Ovary (tissue), 9 donors: ENCODE results near the gene STX18. TPM values are rescaled to one million over a fixed set of nuclear protein-coding genes. Genes with fewer than 3 reads are reported as not detected.
A peak's percentile ranks its signal among the peaks of the same experiment; 100 is the strongest.
"Not testable (repeated sequence)": the region's sequence is repeated elsewhere in the genome, so short reads cannot be mapped to it uniquely, and the experiment has no call there.

Source experiments
- DNase-seq, 5 donors: peaks; one replicate each; pipeline ENCODE4 v3.0.0-alpha.2; 2019 to 2020
- H3K27ac ChIP-seq, 2 donors: fragments of 200-600 bp; one replicate each; pipeline versions ENCODE4 v1.5.1 to v1.8.0; 2019 to 2022
- H3K27me3 ChIP-seq: fragments of 200-600 bp; one replicate; pipeline ENCODE4 v1.8.0; 2022
- H3K36me3 ChIP-seq: fragments of 200-600 bp; sonication (generic); one replicate; pipeline ENCODE4 v1.5.1; 2019
- H3K4me1 ChIP-seq: one replicate; pipeline ENCODE4 v1.8.1; 2013; ENCODE audit warnings: mild to moderate bottlenecking, moderate library complexity; ENCODE audit not compliant: insufficient read depth
- H3K4me3 ChIP-seq: fragments of 200-600 bp; sonication (generic); one replicate; pipeline ENCODE4 v1.5.1; 2017
- H3K9me3 ChIP-seq, 2 donors: fragments of 200-600 bp in 1 of 2; sonication (generic) in 1 of 2; one replicate each; pipeline versions ENCODE4 v1.5.1 to v1.8.1; 2013 to 2019; ENCODE audit warnings: mild to moderate bottlenecking in 1 of 2, moderate library complexity in 1 of 2
- EP300 ChIP-seq: sonication (generic); formaldehyde crosslinking; IDR thresholded peaks from one replicate; pipeline ENCODE4 v1.6.1; 2017; ENCODE audit warnings: antibody characterized with exemption
- POLR2A ChIP-seq: fragments of 450-650 bp; IDR thresholded peaks from one replicate; pipeline ENCODE4 v1.6.1; 2017; ENCODE audit warnings: antibody characterized with exemption, mild to moderate bottlenecking, moderate library complexity
- WGBS, 3 donors: extraction: QIAGEN DNeasy Blood & Tissue Kit in 1 of 3; methylation state at CpG; one replicate each; pipeline versions ENCODE4 v1.1.5 to v1.1.7; 2013 to 2017; 5-methylcytosine and 5-hydroxymethylcytosine counted together
- intact Hi-C, 4 donors: fragments of 100-400 bp; cut with DNase I; formaldehyde crosslinking; loops; one replicate each; pipeline versions ENCODE4 v1.11.0 to v1.15.1; 2022 to 2023
- polyA plus RNA-seq, 2 donors: library from polyadenylated mRNA; stranded (reverse); fragments of 200-250 nt in 1 of 2; fragments of 350-450 nt in 1 of 2; fragmentation: Illumina TruSeq in 1 of 2; extraction: RNeasy Lipid Tissue Mini Kit (QIAGEN cat#74804) in 1 of 2; gene quantifications; one replicate each; pipeline ENCODE4 v1.2.3, GENCODE V29; 2013 to 2014
- total RNA-seq, 7 donors: library from RNA; depleted of rRNA in 2 of 7; stranded (reverse); fragments of >200 nt in 2 of 7; fragmentation: NEBNext Ultra II Directional in 3 of 7; extraction: Animal tissue kit (Norgen Biotek cat#: 25700) in 3 of 7; gene quantifications; one replicate each; pipeline versions ENCODE4 v1.1.0 to v1.2.4, GENCODE V29; 2016 to 2023
- TF ChIP-seq, protein P1 (sequence below), 3 donors: fragments of 450-650 bp in 2 of 3; fragments of 200-600 bp in 1 of 3; IDR thresholded peaks; one replicate each; pipeline versions ENCODE4 v1.5.1 to v1.8.0; 2016 to 2022; ENCODE audit warnings: antibody characterized with exemption in 3 of 3, mild to moderate bottlenecking in 1 of 3
- donor health status: DM: no; HTN: no; CAD: no; lungs with moderate emphysema.
- donor health status: DM: no; HTN: no; CAD: no.
- donor health status: Bipolar disorder and iron deficiency.
- donor health status: DM: yes; HTN: yes; CAD: no.
- donor health status: DM: no; HTN: no; CAD: no.
- donor health status: DM: yes; HTN: yes; CAD: no.

The STX18 gene
- total and polyA plus RNA-seq, 9 donors: 18.1 to 61.4 (median 31.9) TPM

- Histone ChIP-seq H3K4me1 (peaks cover 8% of the 10 kb centered on the region), H3K36me3 (no peaks in the 10 kb centered on the region), H3K27me3 (no peaks in the 10 kb centered on the region), H3K9me3 (no peaks in the 10 kb centered on the region), H3K4me3 (no peak overlapping the region), H3K27ac (no peak overlapping the region)
- intact Hi-C loops: no loop called here
- 95 to 98% (median 97%) methylated on average over 2 of the region's 2 CpGs for WGBS, 3 donors
- no peak for DNase-seq
- TF ChIP-seq, protein P1, sequence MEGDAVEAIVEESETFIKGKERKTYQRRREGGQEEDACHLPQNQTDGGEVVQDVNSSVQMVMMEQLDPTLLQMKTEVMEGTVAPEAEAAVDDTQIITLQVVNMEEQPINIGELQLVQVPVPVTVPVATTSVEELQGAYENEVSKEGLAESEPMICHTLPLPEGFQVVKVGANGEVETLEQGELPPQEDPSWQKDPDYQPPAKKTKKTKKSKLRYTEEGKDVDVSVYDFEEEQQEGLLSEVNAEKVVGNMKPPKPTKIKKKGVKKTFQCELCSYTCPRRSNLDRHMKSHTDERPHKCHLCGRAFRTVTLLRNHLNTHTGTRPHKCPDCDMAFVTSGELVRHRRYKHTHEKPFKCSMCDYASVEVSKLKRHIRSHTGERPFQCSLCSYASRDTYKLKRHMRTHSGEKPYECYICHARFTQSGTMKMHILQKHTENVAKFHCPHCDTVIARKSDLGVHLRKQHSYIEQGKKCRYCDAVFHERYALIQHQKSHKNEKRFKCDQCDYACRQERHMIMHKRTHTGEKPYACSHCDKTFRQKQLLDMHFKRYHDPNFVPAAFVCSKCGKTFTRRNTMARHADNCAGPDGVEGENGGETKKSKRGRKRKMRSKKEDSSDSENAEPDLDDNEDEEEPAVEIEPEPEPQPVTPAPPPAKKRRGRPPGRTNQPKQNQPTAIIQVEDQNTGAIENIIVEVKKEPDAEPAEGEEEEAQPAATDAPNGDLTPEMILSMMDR (IDR thresholded peaks at IDR 0.05): no peak
- TF ChIP-seq POLR2A (no peak), EP300 (no peak)
Observed at GRCh38 chr4:4509521-4509920, 32.3 kb downstream of the STX18 start.

DNA sequence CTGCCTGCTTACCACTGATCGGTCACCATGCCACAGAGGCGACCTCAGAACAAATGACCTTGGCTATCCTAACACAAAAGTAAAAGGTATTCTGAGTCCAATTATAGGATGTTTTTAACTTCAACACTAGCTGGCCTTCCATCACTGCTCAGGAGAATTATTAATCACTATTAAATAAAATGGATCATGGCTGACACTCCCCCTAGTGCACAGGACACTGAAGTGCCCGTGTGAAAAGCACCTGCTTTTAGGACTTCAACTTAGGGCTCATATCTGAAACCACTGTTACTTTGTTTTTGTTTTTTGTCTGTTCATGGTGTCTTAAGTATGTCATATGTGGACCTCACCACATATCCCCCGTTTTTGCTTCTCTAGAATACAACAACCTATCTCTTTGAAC, 33.9 kb downstream of the STX18 start:
- no peaks in the 10 kb centered on the region for H3K36me3 ChIP-seq
- intact Hi-C loops: no loop called here
- H3K4me3 ChIP-seq: no peak overlapping the region
- 26 to 53% (median 31%) methylated on average over 4 of the region's 4 CpGs for WGBS, 3 donors
- H3K4me1 ChIP-seq: peaks cover 8% of the 10 kb centered on the region
- no peaks in the 10 kb centered on the region for H3K27me3 ChIP-seq
- DNase-seq: no peak
- no peaks in the 10 kb centered on the region for H3K9me3 ChIP-seq
- H3K27ac ChIP-seq: no peak overlapping the region
- TF ChIP-seq, protein P1 (IDR thresholded peaks at IDR 0.05): peak in 2 of 3 donors; percentile 37 to 53
- TF ChIP-seq POLR2A: no peak

GRCh38 chr4:4507403-4507802, 34.4 kb downstream of the STX18 start:
- no peaks in the 10 kb centered on the region for H3K27me3 ChIP-seq
- peaks cover 10% of the 10 kb centered on the region for H3K4me1 ChIP-seq
- no peaks in the 10 kb centered on the region for H3K36me3 ChIP-seq
- WGBS, 3 donors: 23 to 66% (median 25%) methylated on average over 14 of the region's 14 CpGs
- H3K4me3 ChIP-seq: no peak overlapping the region
- intact Hi-C loops: no loop called here
- peak overlapping the region in 1 of 2 donors; percentile 31 for H3K27ac ChIP-seq
- TF ChIP-seq EP300 (no peak), POLR2A (no peak)
- TF ChIP-seq, protein P1 (IDR thresholded peaks at IDR 0.05): no peak
- peak in 3 of 5 donors; percentile 24 to 30 (median 25) for DNase-seq
- H3K9me3 ChIP-seq: no peaks in the 10 kb centered on the region

- Histone ChIP-seq H3K27ac (peak overlapping the region in 1 of 2 donors; percentile 31), H3K36me3 (no peaks in the 10 kb centered on the region), H3K4me3 (no peak overlapping the region), H3K4me1 (peaks cover 8% of the 10 kb centered on the region), H3K27me3 (no peaks in the 10 kb centered on the region), H3K9me3 (no peaks in the 10 kb centered on the region)
- DNase-seq: peak in 4 of 5 donors; percentile 44 to 56 (median 51)
- intact Hi-C loops: no loop called here
- no peak for TF ChIP-seq POLR2A
- TF ChIP-seq, protein P1 (IDR thresholded peaks at IDR 0.05): no peak
- TF ChIP-seq EP300: no peak
- 22 to 48% (median 23%) methylated on average over 5 of the region's 5 CpGs for WGBS, 3 donors
Observed at GRCh38 chr4:4506961-4507360, 34.9 kb downstream of the STX18 start.

DNA sequence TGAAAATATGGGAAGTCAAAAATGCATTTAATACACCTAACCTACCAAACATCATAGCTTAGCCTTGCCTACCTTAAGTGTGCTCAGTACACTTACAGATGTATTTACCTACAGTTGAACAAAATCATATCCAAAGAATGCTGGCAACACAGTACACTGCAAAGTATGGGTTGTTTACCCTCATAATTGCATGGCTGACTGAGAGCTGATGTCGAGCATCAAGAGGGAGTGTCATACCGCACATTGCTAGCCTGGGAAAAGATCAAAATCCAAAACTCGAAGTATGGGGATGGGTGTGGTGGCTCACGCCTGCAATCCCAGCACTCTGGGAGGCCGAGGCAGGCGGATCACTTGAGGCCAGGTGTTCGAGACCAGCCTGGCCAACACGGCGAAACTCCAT, 36.6 kb downstream of the STX18 start:
- H3K27ac ChIP-seq, H3K36me3 ChIP-seq, H3K27me3 ChIP-seq, H3K4me1 ChIP-seq, DNase-seq, H3K9me3 ChIP-seq, intact Hi-C loops, H3K4me3 ChIP-seq: not testable (repeated sequence)
- 95 to 97% (median 97%) methylated on average over 9 of the region's 9 CpGs for WGBS, 3 donors
